Measurements from ENCODE around the gene PTPRN2. TPM values are rescaled to one million over a fixed set of nuclear protein-coding genes. Genes with fewer than 3 reads are reported as not detected.

The PTPRN2 gene
- total RNA-seq, 1 donor from 2014 or later = 1.8 TPM

DNA sequence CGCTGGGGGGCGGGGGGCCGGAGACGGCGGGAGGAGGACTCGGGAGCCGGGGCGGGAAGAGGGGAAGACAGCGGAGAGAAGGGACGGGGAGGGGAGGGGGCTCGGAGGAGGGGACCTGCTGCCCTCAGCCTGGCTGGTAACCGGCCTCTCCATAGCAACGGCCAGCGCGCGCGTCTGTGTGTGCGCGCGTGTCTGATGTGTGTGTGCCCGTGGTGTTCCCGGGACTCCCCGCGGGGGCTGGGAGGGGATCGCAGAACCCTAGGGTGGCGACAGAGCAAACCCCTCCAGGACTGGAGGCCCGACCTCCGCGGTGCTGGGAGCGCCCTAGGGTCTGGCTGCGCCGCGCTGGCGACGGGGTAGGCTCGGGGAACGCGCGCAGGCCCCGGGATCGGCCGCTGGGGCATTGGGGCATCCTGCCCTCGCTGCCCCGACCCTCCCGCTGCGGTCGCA, 894.5 kb downstream of the PTPRN2 start:
- POLR2A ChIA-PET = no interaction called here
- Mint-ChIP-seq H3K36me3 (ENCODE audit: low read depth) (no peaks in the 10 kb centered on the region), H3K4me3 (no peak overlapping the region), H3K9me3 (no peaks in the 10 kb centered on the region), H3K4me1 (peaks cover 7% of the 10 kb centered on the region), H3K27me3 (peaks cover 19% of the 10 kb centered on the region), H3K27ac (no peak overlapping the region)
- no peak for TF ChIP-seq CTCF (IDR thresholded peaks at IDR 0.05)
- CTCF ChIA-PET = no interaction called here
- DNase-seq = no peak
- intact Hi-C loops (cut with micrococcal nuclease) = no loop called here
- no peak for ATAC-seq (ENCODE audit: low read depth)

DNA sequence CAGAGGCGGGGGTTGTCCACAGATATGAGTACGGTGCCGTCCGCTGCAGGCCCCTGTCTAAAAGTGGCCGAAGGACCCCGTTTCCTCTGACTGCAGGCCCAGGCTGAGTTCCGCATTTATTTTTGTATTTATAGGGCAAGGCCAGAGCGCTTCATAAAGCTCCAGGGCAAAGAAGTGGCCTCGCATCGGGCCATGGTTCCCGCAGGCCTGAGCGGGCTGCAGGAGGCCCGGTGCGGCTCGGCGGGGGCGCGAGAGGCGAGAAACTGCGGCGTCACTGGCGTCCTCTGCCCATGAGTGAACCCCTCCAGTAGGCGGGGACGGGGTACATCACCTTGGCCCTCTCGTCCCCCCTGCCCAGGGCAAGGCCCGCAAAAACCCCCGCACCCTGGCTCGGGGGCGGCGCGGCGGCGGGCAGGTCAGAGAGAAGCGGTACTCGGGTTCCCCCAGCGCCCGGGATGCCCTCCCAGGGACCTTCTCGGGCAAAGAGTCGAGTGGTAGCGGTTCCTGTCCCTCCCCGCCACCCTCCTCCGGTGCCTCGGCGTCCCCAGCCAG, 895.1 kb downstream of the PTPRN2 start:
- Mint-ChIP-seq H3K4me3 (no peak overlapping the region), H3K9me3 (no peaks in the 10 kb centered on the region), H3K27me3 (peaks cover 23% of the 10 kb centered on the region), H3K4me1 (peaks cover 7% of the 10 kb centered on the region), H3K36me3 (ENCODE audit: low read depth) (no peaks in the 10 kb centered on the region), H3K27ac (no peak overlapping the region)
- ChIA-PET POLR2A (no interaction called here), CTCF (no interaction called here)
- ATAC-seq (ENCODE audit: low read depth) (no peak), DNase-seq (no peak)
- TF ChIP-seq CTCF (IDR thresholded peaks at IDR 0.05) = no peak
- intact Hi-C loops (cut with micrococcal nuclease) = no loop called here

DNA sequence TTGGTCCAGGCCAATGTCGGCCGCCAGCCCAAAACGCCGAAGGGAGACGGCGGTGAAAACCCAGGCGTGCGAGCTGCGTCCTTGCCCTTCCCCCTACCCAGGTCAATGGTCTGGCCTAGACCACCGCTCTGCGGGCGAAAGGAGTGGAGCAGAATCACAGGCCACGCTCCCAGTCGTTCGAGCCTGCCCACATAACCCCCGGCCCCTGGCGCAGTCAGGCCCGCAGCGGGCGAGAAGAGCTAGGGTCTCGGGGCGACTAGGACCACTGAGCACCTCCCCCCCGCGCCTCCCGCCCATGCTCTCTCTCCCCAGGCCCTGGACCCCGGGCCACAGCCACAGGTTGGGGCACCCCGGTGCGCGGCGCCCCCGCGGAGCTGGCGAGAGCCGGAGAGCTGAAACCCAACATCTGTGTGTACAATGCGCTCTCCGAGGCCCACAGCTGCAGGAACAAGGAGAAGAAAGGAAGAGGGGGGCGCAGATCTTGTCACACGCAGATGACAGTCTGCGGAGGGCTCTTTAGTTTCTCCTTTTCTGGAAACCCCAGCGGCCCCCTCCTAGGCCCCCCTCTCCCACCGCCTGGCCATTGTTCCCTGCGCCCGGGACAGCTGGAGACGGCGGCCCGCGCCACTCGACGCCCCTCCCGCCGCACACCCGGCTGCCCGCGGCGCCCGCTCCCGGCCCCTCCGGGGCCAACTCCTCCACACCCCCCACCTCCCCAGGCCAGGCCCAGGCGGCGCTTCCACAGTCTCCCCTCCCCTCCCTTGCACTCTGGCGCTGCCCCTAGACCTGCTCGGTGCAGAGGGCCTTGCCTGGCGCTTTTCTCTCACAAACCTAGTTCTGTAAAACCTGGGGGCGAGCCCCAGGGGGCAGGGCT, 895.8 kb downstream of the PTPRN2 start:
- Mint-ChIP-seq H3K9me3 (no peaks in the 10 kb centered on the region), H3K4me3 (no peak overlapping the region), H3K36me3 (ENCODE audit: low read depth) (no peaks in the 10 kb centered on the region), H3K27me3 (peaks cover 28% of the 10 kb centered on the region), H3K4me1 (peaks cover 7% of the 10 kb centered on the region), H3K27ac (no peak overlapping the region)
- ATAC-seq (ENCODE audit: low read depth) = no peak
- no peak for TF ChIP-seq CTCF (IDR thresholded peaks at IDR 0.05)
- CTCF ChIA-PET = no interaction called here
- DNase-seq = no peak
- POLR2A ChIA-PET = no interaction called here
- intact Hi-C loops (cut with micrococcal nuclease) = no loop called here

- no peaks in the 10 kb centered on the region for H3K9me3 Mint-ChIP-seq
- no peak for TF ChIP-seq CTCF (IDR thresholded peaks at IDR 0.05)
- no peaks in the 10 kb centered on the region for H3K36me3 Mint-ChIP-seq (ENCODE audit: low read depth)
- no peak for DNase-seq
- peaks cover 7% of the 10 kb centered on the region for H3K4me1 Mint-ChIP-seq
- H3K27me3 Mint-ChIP-seq = peaks cover 36% of the 10 kb centered on the region
- ChIA-PET POLR2A (no interaction called here), CTCF (no interaction called here)
- intact Hi-C loops (cut with micrococcal nuclease) = no loop called here
- H3K27ac Mint-ChIP-seq = no peak overlapping the region
- no peak for ATAC-seq (ENCODE audit: low read depth)
- no peak overlapping the region for H3K4me3 Mint-ChIP-seq
These were observed 896.6 kb downstream of the PTPRN2 start for GRCh38 chr7:157690833-157691585.
